Endodermal cell (in vitro differentiated cells): ENCODE measurements around the gene PINLYP. TPM values are rescaled to one million over a fixed set of nuclear protein-coding genes. Genes with fewer than 3 reads are reported as not detected.

Experiments used
- DNase-seq: peaks from one replicate; pipeline ENCODE4 v3.0.0-alpha.2; 2017
- H3K27ac ChIP-seq: 2 replicates; pipeline ENCODE4 v1.5.1; 2013; ENCODE audit warnings: mild to moderate bottlenecking, low read depth, low read length, moderate library complexity
- H3K27me3 ChIP-seq: 2 replicates; pipeline ENCODE4 v1.6.1; 2013; ENCODE audit warnings: mild to moderate bottlenecking, low read length, moderate library complexity; ENCODE audit not compliant: insufficient read depth, control insufficient read depth, poor library complexity, severe bottlenecking
- H3K36me3 ChIP-seq: 2 replicates; pipeline ENCODE4 v1.7.0; 2013; ENCODE audit warnings: mild to moderate bottlenecking, low read length, moderate library complexity; ENCODE audit not compliant: control insufficient read depth, insufficient read depth
- H3K4me1 ChIP-seq: one replicate; pipeline ENCODE4 v1.7.0; 2013; ENCODE audit warnings: low read length; ENCODE audit not compliant: control insufficient read depth, insufficient read depth
- H3K4me3 ChIP-seq: 2 replicates; pipeline ENCODE4 v1.5.1; 2013; ENCODE audit warnings: mild to moderate bottlenecking, low read length, moderate library complexity
- H3K9ac ChIP-seq: 2 replicates; pipeline ENCODE4 v1.6.1; 2013; ENCODE audit warnings: mild to moderate bottlenecking, low read length, moderate library complexity; ENCODE audit not compliant: poor library complexity, severe bottlenecking; ENCODE audit errors: extremely low read depth
- H3K9me3 ChIP-seq: 2 replicates; pipeline ENCODE4 v1.6.1; 2013; ENCODE audit warnings: mild to moderate bottlenecking, low read length, moderate library complexity; ENCODE audit not compliant: control insufficient read depth
- H3K27ac Mint-ChIP-seq: 2 replicates; pipeline ENCODE4 v1.8.0; 2020; ENCODE audit warnings: mixed read lengths
- H3K27me3 Mint-ChIP-seq: 2 replicates; pipeline ENCODE4 v1.8.0; 2021; ENCODE audit warnings: mild to moderate bottlenecking, mixed read lengths; ENCODE audit not compliant: insufficient read depth
- H3K36me3 Mint-ChIP-seq: 2 replicates; pipeline ENCODE4 v1.8.0; 2020; ENCODE audit warnings: low read depth, mixed read lengths
- H3K4me1 Mint-ChIP-seq: 2 replicates; pipeline ENCODE4 v1.8.0; 2020; ENCODE audit warnings: mixed read lengths
- H3K4me3 Mint-ChIP-seq: 2 replicates; pipeline ENCODE4 v1.8.0; 2020; ENCODE audit warnings: mild to moderate bottlenecking, moderate library complexity, mixed read lengths
- H3K9me3 Mint-ChIP-seq: 2 replicates; pipeline ENCODE4 v1.8.0; 2020; ENCODE audit warnings: mild to moderate bottlenecking, mixed read lengths
- WGBS, 2 experiments: methylation state at CpG; one replicate each; pipeline versions ENCODE4 v1.1.5 to v1.1.7; 2013; ENCODE audit warnings: missing lambda C conversion rate in 2 of 2, mixed read lengths in 1 of 2; ENCODE audit not compliant: insufficient coverage in 1 of 2, insufficient read length in 1 of 2; 5-methylcytosine and 5-hydroxymethylcytosine counted together
- total RNA-seq, 2 donors: library from RNA; stranded (reverse); fragmentation: NEBNext Ultra II Directional in 1 of 2; extraction: Animal tissue kit (Norgen Biotek cat#: 25700) in 1 of 2; gene quantifications; 2 replicates in 1 of 2; 3 replicates in 1 of 2; pipeline ENCODE4 v1.2.1, GENCODE V29; 2021
- TF ChIP-seq, protein P1 (sequence below): fragments of 200-600 bp; sonication (generic); conservative IDR thresholded peaks from 2 replicates; pipeline ENCODE4 v1.5.0; 2021; ENCODE audit warnings: antibody characterized with exemption, mild to moderate bottlenecking

PINLYP gene
- total RNA-seq, 2 donors from 2014 or later = 7.7 to 12.2 TPM

DNA sequence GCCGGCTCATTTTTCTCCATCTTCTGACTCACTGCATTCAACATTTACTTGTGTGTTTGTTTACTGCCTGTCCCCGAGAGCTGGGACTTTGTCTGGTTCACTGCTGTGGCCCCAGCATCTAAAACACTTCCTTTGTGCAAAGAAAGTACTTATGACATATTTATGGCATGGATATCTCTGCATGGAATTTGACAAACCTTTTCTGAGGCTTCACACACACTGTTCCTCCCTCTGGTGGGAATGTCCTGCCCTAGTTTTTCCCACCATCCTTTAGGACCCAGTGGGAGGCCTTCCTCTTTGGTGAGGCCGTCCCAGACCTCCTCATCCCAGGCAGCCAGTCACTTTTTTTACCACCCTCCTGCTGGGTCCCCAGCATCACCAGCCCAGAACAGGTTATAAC is 34.9 kb downstream of the PINLYP start:
- Histone ChIP-seq H3K36me3 (peaks cover 54% of the 10 kb centered on the region), H3K9ac (no peak overlapping the region), H3K27ac (no peak overlapping the region), H3K4me1 (no peaks in the 10 kb centered on the region), H3K9me3 (no peaks in the 10 kb centered on the region), H3K27me3 (no peaks in the 10 kb centered on the region), H3K4me3 (no peak overlapping the region)
- TF ChIP-seq, protein P1, sequence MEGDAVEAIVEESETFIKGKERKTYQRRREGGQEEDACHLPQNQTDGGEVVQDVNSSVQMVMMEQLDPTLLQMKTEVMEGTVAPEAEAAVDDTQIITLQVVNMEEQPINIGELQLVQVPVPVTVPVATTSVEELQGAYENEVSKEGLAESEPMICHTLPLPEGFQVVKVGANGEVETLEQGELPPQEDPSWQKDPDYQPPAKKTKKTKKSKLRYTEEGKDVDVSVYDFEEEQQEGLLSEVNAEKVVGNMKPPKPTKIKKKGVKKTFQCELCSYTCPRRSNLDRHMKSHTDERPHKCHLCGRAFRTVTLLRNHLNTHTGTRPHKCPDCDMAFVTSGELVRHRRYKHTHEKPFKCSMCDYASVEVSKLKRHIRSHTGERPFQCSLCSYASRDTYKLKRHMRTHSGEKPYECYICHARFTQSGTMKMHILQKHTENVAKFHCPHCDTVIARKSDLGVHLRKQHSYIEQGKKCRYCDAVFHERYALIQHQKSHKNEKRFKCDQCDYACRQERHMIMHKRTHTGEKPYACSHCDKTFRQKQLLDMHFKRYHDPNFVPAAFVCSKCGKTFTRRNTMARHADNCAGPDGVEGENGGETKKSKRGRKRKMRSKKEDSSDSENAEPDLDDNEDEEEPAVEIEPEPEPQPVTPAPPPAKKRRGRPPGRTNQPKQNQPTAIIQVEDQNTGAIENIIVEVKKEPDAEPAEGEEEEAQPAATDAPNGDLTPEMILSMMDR = no peak
- 84 to 88% methylated on average over 3 of the region's 3 CpGs for WGBS, 2 experiments
- DNase-seq = peak; percentile 76
- H3K27me3 Mint-ChIP-seq = no peaks in the 10 kb centered on the region
- peaks cover 4% of the 10 kb centered on the region for H3K4me1 Mint-ChIP-seq
- no peaks in the 10 kb centered on the region for H3K9me3 Mint-ChIP-seq
- peak overlapping the region; percentile 63 for H3K27ac Mint-ChIP-seq
- no peak overlapping the region for H3K4me3 Mint-ChIP-seq
- H3K36me3 Mint-ChIP-seq = peaks cover 55% of the 10 kb centered on the region

DNA sequence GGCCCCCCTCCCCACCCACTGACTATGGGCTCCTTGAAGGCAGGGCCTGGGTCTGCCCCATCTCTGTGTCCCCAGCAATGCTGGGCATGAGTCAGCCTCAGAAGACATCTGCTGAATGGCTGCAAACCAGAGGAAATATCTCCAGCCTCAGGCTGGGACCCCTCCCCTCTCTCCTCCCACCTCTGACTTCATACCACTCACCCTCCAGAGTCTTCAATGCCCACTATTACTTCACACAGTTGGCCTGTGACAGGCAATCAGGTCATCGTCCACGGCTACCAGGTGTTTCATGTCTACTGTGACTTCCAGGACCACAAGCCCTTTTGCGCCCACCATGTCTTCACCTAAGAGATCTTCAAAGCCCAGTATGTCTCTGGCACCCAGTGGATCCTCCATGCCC is 36.2 kb downstream of the PINLYP start, which contains the start of gene SRRM5:
SRRM5 (plus strand) TSS at position 301 of the 400 bp plus-strand sequence; CDS start at position 335, 34 bp downstream.
- WGBS, 2 experiments = 94 to 95% methylated on average over 3 of the region's 3 CpGs
- DNase-seq = no peak
- Histone ChIP-seq H3K27me3 (no peaks in the 10 kb centered on the region), H3K9me3 (no peaks in the 10 kb centered on the region), H3K36me3 (peaks cover 44% of the 10 kb centered on the region), H3K27ac (no peak within 1 kb of the TSS), H3K4me1 (no peaks in the 10 kb centered on the region), H3K9ac (no peak within 1 kb of the TSS), H3K4me3 (no peak within 1 kb of the TSS)
- Mint-ChIP-seq H3K27ac (peak within 1 kb of the TSS; percentile 63), H3K27me3 (no peaks in the 10 kb centered on the region), H3K36me3 (peaks cover 48% of the 10 kb centered on the region), H3K4me1 (peaks cover 4% of the 10 kb centered on the region), H3K4me3 (no peak within 1 kb of the TSS), H3K9me3 (no peaks in the 10 kb centered on the region)
- TF ChIP-seq, protein P1 = no peak

DNA sequence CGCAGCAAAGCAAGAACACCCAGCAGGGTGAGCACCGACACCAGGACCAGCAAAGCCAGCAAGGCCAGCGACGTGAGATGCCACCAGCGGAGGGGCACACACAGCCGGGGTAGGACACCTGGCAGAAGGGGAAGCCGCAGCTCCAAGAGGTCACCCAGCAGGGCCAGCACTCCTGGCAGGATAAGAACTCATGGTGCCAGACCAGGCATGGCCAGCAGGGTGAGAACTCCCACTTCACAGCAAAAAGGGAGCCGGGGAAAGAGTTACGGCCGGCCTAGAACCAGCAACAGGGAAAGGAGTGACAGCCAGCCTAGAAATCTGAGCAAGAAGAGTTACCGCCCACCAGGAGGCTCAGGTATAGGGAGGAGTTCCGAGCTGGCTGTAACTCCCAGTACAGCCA is 36.8 kb downstream of the PINLYP start:
- Histone ChIP-seq H3K27ac (no peak overlapping the region), H3K9me3 (no peaks in the 10 kb centered on the region), H3K4me3 (no peak overlapping the region), H3K9ac (no peak overlapping the region), H3K4me1 (no peaks in the 10 kb centered on the region), H3K27me3 (no peaks in the 10 kb centered on the region), H3K36me3 (peaks cover 38% of the 10 kb centered on the region)
- Mint-ChIP-seq H3K36me3 (peaks cover 42% of the 10 kb centered on the region), H3K27me3 (no peaks in the 10 kb centered on the region), H3K4me1 (peaks cover 4% of the 10 kb centered on the region), H3K9me3 (no peaks in the 10 kb centered on the region), H3K4me3 (no peak overlapping the region), H3K27ac (no peak overlapping the region)
- DNase-seq = peak; percentile 54
- 94 to 97% methylated on average over 11 to 12 of the region's 12 CpGs for WGBS, 2 experiments
- TF ChIP-seq, protein P1 = peak; percentile 37
